GM18526 (cell line): ENCODE data around the gene AOX1.

Experiments
- POLR2A ChIP-seq: IDR thresholded peaks from 3 replicates; pipeline ENCODE4 v1.6.1; 2011; ENCODE audit not compliant: insufficient read length; ENCODE audit errors: extremely low read depth

AOX1 gene

GRCh38 chr2:200677171-200677570 is 91.4 kb downstream of the AOX1 start:
- TF ChIP-seq POLR2A, result no peak

- no peak for TF ChIP-seq POLR2A
Measured at GRCh38 chr2:200677721-200678532, 92.1 kb downstream of the AOX1 start.

- TF ChIP-seq POLR2A, result no peak
Measured at GRCh38 chr2:200679127-200679526, 93.3 kb downstream of the AOX1 start.

- TF ChIP-seq POLR2A, result no peak
Measured at GRCh38 chr2:200679535-200679934, 93.7 kb downstream of the AOX1 start.

- no peak for TF ChIP-seq POLR2A
Measured at GRCh38 chr2:200681697-200682096, 95.9 kb downstream of the AOX1 start.

- no peak for TF ChIP-seq POLR2A
Measured at GRCh38 chr2:200687922-200688920, 102.4 kb downstream of the AOX1 start.

GRCh38 chr2:200689115-200689514 is 103.3 kb downstream of the AOX1 start:
- TF ChIP-seq POLR2A, result no peak

GRCh38 chr2:200693836-200694470 is 108.1 kb downstream of the AOX1 start:
- no peak for TF ChIP-seq POLR2A

- TF ChIP-seq POLR2A, result no peak
Measured at GRCh38 chr2:200695191-200695590, 109.4 kb downstream of the AOX1 start.

- TF ChIP-seq POLR2A, result no peak
Measured at GRCh38 chr2:200695601-200696000, 109.8 kb downstream of the AOX1 start.

GRCh38 chr2:200698217-200698616 is 112.4 kb downstream of the AOX1 start:
- no peak for TF ChIP-seq POLR2A

GRCh38 chr2:200699310-200699709 is 113.5 kb downstream of the AOX1 start:
- TF ChIP-seq POLR2A, result no peak

- TF ChIP-seq POLR2A, result no peak
Measured at GRCh38 chr2:200700856-200701255, 115.0 kb downstream of the AOX1 start.

GRCh38 chr2:200702044-200702443 is 116.2 kb downstream of the AOX1 start:
- TF ChIP-seq POLR2A, result no peak

- no peak for TF ChIP-seq POLR2A
Measured at GRCh38 chr2:200702646-200703118, 116.9 kb downstream of the AOX1 start.

- no peak for TF ChIP-seq POLR2A
Measured at GRCh38 chr2:200703127-200703925, 117.5 kb downstream of the AOX1 start.
